OCI-LY3 (cell line): ENCODE measurements around the gene TRAT1.

Experiments used
- CTCF ChIP-seq: fragments of 200-600, 300-600 bp; sonication (generic); IDR thresholded peaks from 2 replicates; pipeline ENCODE4 v1.5.1; 2014; ENCODE audit warnings: antibody characterized with exemption, low read length, low read depth
- EZH2phosphoT487 ChIP-seq: fragments of 200-600 bp; shearing (Covaris generic); IDR thresholded peaks from 2 replicates; pipeline ENCODE4 v1.6.1; 2018; ENCODE audit warnings: antibody characterized with exemption, mixed run types, low read depth

GRCh38 chr3:108899530-108899929 is 76.9 kb downstream of the TRAT1 start:
- TF ChIP-seq CTCF, result no peak
- TF ChIP-seq EZH2phosphoT487, result no peak
